Keratinocyte (primary cell): ENCODE data around the gene SSBP2. TPM values are rescaled to one million over a fixed set of nuclear protein-coding genes. Genes with fewer than 3 reads are reported as not detected.

Source experiments
- DNase-seq: peaks from one replicate; pipeline ENCODE4 v3.0.0-alpha.2; 2011; ENCODE audit warnings: low read depth, missing footprints, low spot score
- FAIRE-seq: peaks from 2 replicates; lab custom pipeline; 2011; peaks lifted over from hg19 to GRCh38; lab: Jason Lieb, UNC
- H2AFZ ChIP-seq: 2 replicates; pipeline ENCODE4 v1.6.0; 2012; ENCODE audit warnings: low read length, control low read depth, inconsistent platforms; ENCODE audit not compliant: control insufficient read depth
- H3K27ac ChIP-seq: 2 replicates; pipeline ENCODE4 v1.5.1; 2011; ENCODE audit warnings: low read length; ENCODE audit not compliant: control insufficient read depth, insufficient read depth
- H3K27me3 ChIP-seq: 3 replicates; pipeline ENCODE4 v1.6.0; 2011; ENCODE audit warnings: low read length; ENCODE audit not compliant: control insufficient read depth, insufficient read depth; ENCODE audit errors: extremely low read depth
- H3K36me3 ChIP-seq, 2 experiments: 2 replicates in 1 of 2; 3 replicates in 1 of 2; pipeline ENCODE4 v1.5.1; 2011; ENCODE audit warnings: low read length in 2 of 2, mild to moderate bottlenecking in 1 of 2; ENCODE audit not compliant: control insufficient read depth in 2 of 2, insufficient read depth in 2 of 2; ENCODE audit errors: extremely low read depth in 1 of 2
- H3K4me1 ChIP-seq: 3 replicates; pipeline ENCODE4 v1.5.1; 2011; ENCODE audit warnings: low read length; ENCODE audit not compliant: control insufficient read depth, insufficient read depth; ENCODE audit errors: extremely low read depth
- H3K4me2 ChIP-seq: 3 replicates; pipeline ENCODE4 v1.6.0; 2011; ENCODE audit warnings: low read depth, low read length; ENCODE audit not compliant: control insufficient read depth, insufficient read depth; ENCODE audit errors: extremely low read depth
- H3K4me3 ChIP-seq, 3 experiments: fragments of 200-600 bp in 1 of 3; sonication (generic) in 1 of 3; 2 replicates in 2 of 3; 3 replicates in 1 of 3; pipeline ENCODE4 v1.5.1; 2011 to 2016; ENCODE audit warnings: low read length in 3 of 3, mild to moderate bottlenecking in 3 of 3, control low read depth in 2 of 3, inconsistent platforms in 1 of 3, low read depth in 1 of 3, mixed read lengths in 1 of 3, mixed run types in 1 of 3, moderate library complexity in 1 of 3; ENCODE audit not compliant: control insufficient read depth in 2 of 3, insufficient read depth in 2 of 3; ENCODE audit errors: extremely low read depth in 1 of 3
- H3K79me2 ChIP-seq: 2 replicates; pipeline ENCODE4 v1.6.0; 2012; ENCODE audit warnings: low read length; ENCODE audit not compliant: control insufficient read depth, insufficient read depth
- H3K9ac ChIP-seq: 3 replicates; pipeline ENCODE4 v1.6.0; 2011; ENCODE audit warnings: low read length; ENCODE audit not compliant: control insufficient read depth, insufficient read depth; ENCODE audit errors: extremely low read depth
- H3K9me1 ChIP-seq: 3 replicates; pipeline ENCODE4 v1.6.0; 2011; ENCODE audit warnings: low read length; ENCODE audit not compliant: control insufficient read depth, insufficient read depth; ENCODE audit errors: extremely low read depth
- H3K9me3 ChIP-seq: 2 replicates; pipeline ENCODE4 v1.5.1; 2012; ENCODE audit warnings: low read depth, low read length; ENCODE audit not compliant: control insufficient read depth
- H4K20me1 ChIP-seq: 3 replicates; pipeline ENCODE4 v1.6.0; 2011; ENCODE audit warnings: low read length; ENCODE audit not compliant: control insufficient read depth, insufficient read depth; ENCODE audit errors: extremely low read depth
- EZH2 ChIP-seq: IDR thresholded peaks from one replicate; pipeline ENCODE4 v1.6.1; 2012; ENCODE audit warnings: inconsistent platforms, mild to moderate bottlenecking, low read length, moderate library complexity
- dilution Hi-C: fragments of 300-500 bp; cut with MboI; formaldehyde crosslinking; loops from one replicate; pipeline ENCODE4 v1.7.0; 2020; ENCODE audit warnings: low sequenced_read_pairs; ENCODE audit not compliant: extremely low pct_ligation_motif_present
- polyA plus RNA-seq, 5 experiments: library from polyadenylated mRNA; depleted of rRNA in 3 of 5; stranded (reverse) in 3 of 5; stranded (forward) in 1 of 5; unstranded in 1 of 5; fragments of >200 nt; gene quantifications; 1 replicate in 1 of 5; 2 replicates in 3 of 5; 3 replicates in 1 of 5; pipeline versions ENCODE4 v1.2.1 to v1.2.3, GENCODE V29; 2011 to 2012; ENCODE audit warnings: missing spikeins in 2 of 5, low read depth in 1 of 5, low replicate concordance in 1 of 5
- TF ChIP-seq, protein P1 (sequence below), 3 experiments: IDR thresholded peaks in 1 of 3; conservative IDR thresholded peaks in 1 of 3; optimal IDR thresholded peaks in 1 of 3; 2 replicates in 2 of 3; 3 replicates in 1 of 3; pipeline versions ENCODE3 to v1.5.1; 2011; ENCODE audit warnings: low read length in 3 of 3, mild to moderate bottlenecking in 3 of 3, moderate library complexity in 2 of 3, control low read depth in 1 of 3, inconsistent platforms in 1 of 3; ENCODE audit not compliant: insufficient read depth in 2 of 3; ENCODE audit errors: extremely low read depth in 1 of 3

Gene SSBP2
- polyA plus RNA-seq, 1 donor (not counting 4 experiments of a cell fraction or from before 2014, with no cell fraction given) = 14.6 TPM

DNA sequence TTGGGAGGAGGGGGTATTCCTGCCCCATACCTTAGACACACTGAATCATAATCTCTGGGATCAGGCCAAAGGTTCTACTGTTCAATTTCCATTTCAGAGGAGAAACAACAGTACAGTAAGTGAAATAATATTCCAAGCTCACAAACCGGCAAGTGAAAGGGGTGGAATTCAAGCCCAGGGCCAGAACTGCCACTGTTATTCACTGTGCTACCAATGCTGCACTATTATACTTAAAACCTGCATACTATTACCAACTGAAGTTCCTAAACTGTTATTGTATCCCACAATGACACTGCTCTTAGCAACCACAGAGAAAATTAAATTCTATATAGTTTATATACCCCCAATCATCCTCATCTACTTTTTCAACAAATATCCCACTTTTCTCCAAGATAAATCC lies 24.6 kb downstream of the SSBP2 start:
- Histone ChIP-seq H3K4me2 (no peak overlapping the region), H3K36me3 (no peaks in the 10 kb centered on the region), H3K27me3 (no peaks in the 10 kb centered on the region), H3K9ac (no peak overlapping the region), H3K4me1 (no peaks in the 10 kb centered on the region), H3K27ac (no peak overlapping the region), H3K79me2 (no peaks in the 10 kb centered on the region), H3K4me3 (no peak overlapping the region), H2AFZ (no peak overlapping the region), H3K9me1 (no peaks in the 10 kb centered on the region), H4K20me1 (no peaks in the 10 kb centered on the region), H3K9me3 (no peaks in the 10 kb centered on the region)
- TF ChIP-seq, protein P1, sequence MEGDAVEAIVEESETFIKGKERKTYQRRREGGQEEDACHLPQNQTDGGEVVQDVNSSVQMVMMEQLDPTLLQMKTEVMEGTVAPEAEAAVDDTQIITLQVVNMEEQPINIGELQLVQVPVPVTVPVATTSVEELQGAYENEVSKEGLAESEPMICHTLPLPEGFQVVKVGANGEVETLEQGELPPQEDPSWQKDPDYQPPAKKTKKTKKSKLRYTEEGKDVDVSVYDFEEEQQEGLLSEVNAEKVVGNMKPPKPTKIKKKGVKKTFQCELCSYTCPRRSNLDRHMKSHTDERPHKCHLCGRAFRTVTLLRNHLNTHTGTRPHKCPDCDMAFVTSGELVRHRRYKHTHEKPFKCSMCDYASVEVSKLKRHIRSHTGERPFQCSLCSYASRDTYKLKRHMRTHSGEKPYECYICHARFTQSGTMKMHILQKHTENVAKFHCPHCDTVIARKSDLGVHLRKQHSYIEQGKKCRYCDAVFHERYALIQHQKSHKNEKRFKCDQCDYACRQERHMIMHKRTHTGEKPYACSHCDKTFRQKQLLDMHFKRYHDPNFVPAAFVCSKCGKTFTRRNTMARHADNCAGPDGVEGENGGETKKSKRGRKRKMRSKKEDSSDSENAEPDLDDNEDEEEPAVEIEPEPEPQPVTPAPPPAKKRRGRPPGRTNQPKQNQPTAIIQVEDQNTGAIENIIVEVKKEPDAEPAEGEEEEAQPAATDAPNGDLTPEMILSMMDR (optimal IDR thresholded peaks at IDR 0.05 in 1 of 3, IDR thresholded peaks at IDR 0.05 in 1 of 3, conservative IDR thresholded peaks at IDR 0.05 in 1 of 3; ENCODE audit: extremely low read depth in 1 of 3, insufficient read depth in 2 of 3, low read length in 3 of 3) = no peak
- TF ChIP-seq EZH2 = no peak
- no peak for DNase-seq
- FAIRE-seq = no peak
- dilution Hi-C loops = no loop called here

DNA sequence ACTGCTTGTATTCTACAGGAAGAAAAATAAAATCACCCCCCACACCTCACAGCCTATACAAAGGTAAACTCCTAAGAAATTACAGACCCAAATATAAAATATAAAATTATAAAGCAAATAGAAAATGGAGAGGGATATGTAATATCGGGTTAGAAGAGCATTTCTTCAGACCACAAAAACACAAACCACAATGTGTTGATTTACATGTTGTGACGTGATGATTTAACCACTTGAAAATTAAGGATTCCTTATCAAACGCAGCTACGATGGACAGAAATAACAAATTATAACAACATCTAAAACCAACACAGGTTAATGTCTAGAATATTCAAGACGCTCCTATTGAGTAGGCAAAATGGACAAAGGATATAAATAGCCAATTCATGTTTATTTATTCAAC lies 26.3 kb downstream of the SSBP2 start:
- Histone ChIP-seq H3K4me2 (no peak overlapping the region), H3K27me3 (no peaks in the 10 kb centered on the region), H3K4me1 (no peaks in the 10 kb centered on the region), H2AFZ (no peak overlapping the region), H3K36me3 (no peaks in the 10 kb centered on the region), H3K9ac (no peak overlapping the region), H3K9me1 (no peaks in the 10 kb centered on the region), H4K20me1 (no peaks in the 10 kb centered on the region), H3K4me3 (no peak overlapping the region), H3K27ac (no peak overlapping the region), H3K9me3 (no peaks in the 10 kb centered on the region), H3K79me2 (no peaks in the 10 kb centered on the region)
- FAIRE-seq (no peak), DNase-seq (no peak)
- dilution Hi-C loops = no loop called here
- TF ChIP-seq, protein P1 (optimal IDR thresholded peaks at IDR 0.05 in 1 of 3, IDR thresholded peaks at IDR 0.05 in 1 of 3, conservative IDR thresholded peaks at IDR 0.05 in 1 of 3; ENCODE audit: extremely low read depth in 1 of 3, insufficient read depth in 2 of 3, low read length in 3 of 3) = no peak
- no peak for TF ChIP-seq EZH2
